GM12801 (cell line): ENCODE results near the gene MCCC1.

ENCODE experiments used
- TF ChIP-seq, protein P1 (sequence below): IDR thresholded peaks from one replicate; pipeline ENCODE4 v1.5.1; 2011; ENCODE audit warnings: control low read depth; ENCODE audit not compliant: insufficient read length; ENCODE audit errors: extremely low read depth

The MCCC1 gene

GRCh38 chr3:183116025-183116614, 16.8 kb upstream of the MCCC1 start:
- TF ChIP-seq, protein P1, sequence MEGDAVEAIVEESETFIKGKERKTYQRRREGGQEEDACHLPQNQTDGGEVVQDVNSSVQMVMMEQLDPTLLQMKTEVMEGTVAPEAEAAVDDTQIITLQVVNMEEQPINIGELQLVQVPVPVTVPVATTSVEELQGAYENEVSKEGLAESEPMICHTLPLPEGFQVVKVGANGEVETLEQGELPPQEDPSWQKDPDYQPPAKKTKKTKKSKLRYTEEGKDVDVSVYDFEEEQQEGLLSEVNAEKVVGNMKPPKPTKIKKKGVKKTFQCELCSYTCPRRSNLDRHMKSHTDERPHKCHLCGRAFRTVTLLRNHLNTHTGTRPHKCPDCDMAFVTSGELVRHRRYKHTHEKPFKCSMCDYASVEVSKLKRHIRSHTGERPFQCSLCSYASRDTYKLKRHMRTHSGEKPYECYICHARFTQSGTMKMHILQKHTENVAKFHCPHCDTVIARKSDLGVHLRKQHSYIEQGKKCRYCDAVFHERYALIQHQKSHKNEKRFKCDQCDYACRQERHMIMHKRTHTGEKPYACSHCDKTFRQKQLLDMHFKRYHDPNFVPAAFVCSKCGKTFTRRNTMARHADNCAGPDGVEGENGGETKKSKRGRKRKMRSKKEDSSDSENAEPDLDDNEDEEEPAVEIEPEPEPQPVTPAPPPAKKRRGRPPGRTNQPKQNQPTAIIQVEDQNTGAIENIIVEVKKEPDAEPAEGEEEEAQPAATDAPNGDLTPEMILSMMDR = no peak

- TF ChIP-seq, protein P1 = no peak
Observed at GRCh38 chr3:183114384-183115178, 15.3 kb upstream of the MCCC1 start.

DNA sequence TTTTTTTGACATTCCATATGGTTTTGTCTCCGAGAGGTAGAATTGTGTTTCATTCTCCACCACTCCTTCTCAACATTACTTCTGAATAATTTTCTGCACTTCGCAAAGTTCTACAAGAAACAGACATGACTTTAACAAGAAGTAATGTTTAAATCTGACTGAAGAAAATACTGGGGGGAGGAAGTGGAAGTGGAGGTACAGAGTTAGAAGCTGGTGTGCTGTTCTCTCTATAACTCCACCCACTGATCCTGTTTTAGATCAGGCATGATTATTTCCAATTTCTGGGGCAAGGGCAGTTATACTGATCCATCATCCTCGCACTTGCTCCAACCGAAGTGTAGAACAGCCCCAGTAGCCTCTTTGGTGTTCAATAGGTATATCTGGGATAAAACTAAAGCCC, 9.2 kb upstream of the MCCC1 start:
- TF ChIP-seq, protein P1 = no peak

DNA sequence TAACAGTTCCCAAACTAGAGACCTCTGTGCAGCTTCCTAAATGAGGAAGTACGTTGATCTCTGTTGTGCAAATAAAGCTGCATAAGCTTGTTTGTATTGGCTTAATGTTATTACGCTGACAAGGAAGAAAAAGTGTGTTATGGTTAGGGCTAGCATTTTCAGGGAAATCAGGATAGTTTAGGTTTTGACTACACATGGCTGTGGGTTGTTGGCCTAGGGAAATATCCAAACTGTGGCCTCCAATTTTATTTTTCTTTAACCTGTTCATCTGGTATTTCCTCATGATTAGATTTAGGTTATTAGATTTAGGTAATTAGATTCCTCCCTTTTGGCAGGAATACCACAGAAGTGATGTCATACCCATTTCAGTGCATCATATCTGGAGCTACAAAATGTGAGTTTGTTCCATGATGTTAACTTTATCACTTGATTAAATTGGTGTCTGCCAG, 8.7 kb upstream of the MCCC1 start:
- TF ChIP-seq, protein P1 = no peak

DNA sequence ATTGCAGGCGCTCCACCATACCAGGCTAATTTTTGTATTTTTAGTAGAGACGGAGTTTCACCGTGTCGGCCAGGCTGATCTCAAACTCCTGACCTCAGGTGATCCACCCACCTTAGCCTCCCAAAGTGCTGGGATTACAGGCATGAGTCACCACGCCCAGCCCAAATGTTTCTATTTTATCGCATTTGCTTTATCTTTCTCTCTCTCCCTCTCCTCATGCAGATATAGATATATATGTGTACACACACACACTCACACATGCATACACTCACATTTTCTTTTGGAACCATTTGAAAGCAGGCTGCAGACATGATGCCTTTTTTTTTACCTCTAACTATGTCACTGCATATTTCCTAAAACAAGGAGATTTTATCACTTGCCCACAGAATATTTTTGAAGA, 7.3 kb upstream of the MCCC1 start:
- TF ChIP-seq, protein P1 = no peak

- TF ChIP-seq, protein P1 = no peak
Observed at GRCh38 chr3:183100376-183100775, 1.1 kb upstream of the MCCC1 start.

GRCh38 chr3:183099838-183100204, 525 bp upstream of the MCCC1 start:
- TF ChIP-seq, protein P1 = no peak
